Measurements from ENCODE around the gene ARAP1.

ARAP1 gene

DNA sequence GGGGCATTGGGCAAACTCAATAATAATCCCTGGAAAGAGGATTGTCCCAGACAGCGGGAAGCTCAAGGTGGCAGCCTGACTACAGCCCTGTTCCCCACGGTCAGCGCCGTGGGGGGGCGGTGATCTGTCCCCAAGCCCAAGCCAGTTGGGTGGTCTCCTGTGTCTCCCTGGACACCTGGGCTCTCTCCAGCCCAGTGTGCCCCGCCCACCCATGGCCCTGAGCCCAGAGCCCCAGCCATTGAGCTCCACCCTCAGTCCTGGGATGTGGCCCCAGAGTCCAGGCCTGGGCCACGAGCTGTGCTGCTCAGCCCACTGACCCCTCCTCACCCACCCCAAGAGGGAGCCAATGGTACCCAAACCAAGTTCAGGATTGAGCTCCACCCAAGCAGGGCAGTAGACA lies 50.1 kb downstream of the ARAP1 start:
- DNase-seq, result no peak

GRCh38 chr11:72701466-72701865 lies 50.7 kb downstream of the ARAP1 start:
- no peak for DNase-seq

- peak; percentile 62 for DNase-seq
These were observed 52.1 kb downstream of the ARAP1 start for GRCh38 chr11:72700146-72700545.

- DNase-seq, result no peak
These were observed 54.4 kb downstream of the ARAP1 start for GRCh38 chr11:72697814-72698213.

DNA sequence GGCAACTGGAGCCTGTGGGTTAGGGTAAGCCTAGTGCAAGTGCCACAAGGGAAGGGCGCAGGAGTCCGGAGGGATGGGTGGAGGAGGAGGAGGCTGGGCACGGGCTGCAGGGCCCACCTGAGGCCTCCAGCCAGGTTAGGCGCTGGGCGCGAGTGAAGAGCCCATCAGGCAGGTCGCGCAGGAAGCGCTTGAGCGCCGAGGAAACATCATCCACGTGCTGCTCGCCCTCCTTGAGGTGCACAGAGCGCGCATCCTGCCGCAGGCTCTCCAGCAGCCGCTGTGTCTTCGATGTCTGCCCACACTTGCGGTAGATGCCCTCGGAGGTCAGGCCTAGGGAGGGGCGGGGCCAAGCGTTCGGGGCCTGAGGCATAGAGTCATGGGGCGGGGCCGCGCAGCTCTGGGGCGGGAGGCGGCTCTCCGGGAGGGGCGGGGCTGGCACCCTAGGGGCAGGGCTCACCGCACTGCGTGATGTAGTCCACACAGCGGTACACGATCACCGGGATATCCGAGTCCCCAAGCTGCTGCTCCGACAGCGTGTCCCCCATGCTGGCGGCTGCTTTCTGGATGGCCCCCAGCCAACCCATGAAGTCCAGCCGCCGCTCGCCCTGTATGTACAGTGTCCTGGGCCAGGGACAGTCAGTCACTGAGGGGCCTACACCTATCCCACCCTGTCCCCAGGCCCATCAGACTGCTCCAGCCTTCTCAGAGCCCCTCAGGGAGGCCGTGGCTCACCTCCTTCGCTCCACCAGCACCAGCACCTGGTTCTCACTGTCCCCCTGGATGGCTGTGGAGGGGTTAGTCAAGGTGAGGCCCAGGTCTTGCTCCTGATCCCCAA lies 55.1 kb downstream of the ARAP1 start:
- peak; percentile 79 for DNase-seq

GRCh38 chr11:72695354-72695753 lies 56.9 kb downstream of the ARAP1 start:
- DNase-seq, result no peak

GRCh38 chr11:72693271-72693968 lies 58.8 kb downstream of the ARAP1 start:
- DNase-seq, result no peak

DNA sequence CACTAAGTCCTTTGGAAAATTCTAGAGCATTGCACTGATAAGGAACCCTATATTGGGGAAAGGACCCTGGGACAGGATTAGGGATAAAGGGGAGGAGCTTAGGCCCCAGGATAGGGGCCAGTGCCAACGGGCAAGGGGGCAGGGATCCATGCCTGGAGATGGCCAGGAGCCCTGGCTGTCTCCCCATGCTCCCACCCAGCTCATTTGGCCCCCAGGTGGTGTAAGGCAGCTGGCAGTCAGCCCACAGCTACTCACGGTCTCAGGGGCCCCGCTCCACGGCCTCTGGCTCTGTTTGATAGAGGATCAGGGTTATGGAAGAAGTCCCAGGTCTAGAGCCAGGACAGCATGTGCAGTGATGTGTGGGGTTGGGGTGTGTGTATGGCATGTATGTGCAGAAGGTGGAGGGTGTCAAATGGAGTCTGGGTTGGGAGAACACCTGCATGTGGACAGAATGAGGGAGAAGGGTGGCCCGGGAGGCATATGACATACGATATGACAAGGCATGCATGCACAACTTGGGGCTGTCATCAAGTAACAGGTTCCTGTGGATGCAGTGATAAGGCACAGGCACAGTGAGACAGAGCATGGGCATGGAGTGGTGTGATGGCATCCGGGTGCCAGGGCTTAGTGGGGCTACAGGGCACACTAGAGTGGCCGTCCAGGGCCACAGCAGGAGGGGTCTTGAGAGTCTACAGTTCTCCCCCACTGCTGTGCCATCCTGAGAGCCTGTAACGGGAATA lies 59.5 kb downstream of the ARAP1 start:
- no peak for DNase-seq

GRCh38 chr11:72690166-72690565 lies 62.0 kb downstream of the ARAP1 start:
- DNase-seq, result no peak

GRCh38 chr11:72688929-72689328 lies 63.3 kb downstream of the ARAP1 start:
- no peak for DNase-seq

DNA sequence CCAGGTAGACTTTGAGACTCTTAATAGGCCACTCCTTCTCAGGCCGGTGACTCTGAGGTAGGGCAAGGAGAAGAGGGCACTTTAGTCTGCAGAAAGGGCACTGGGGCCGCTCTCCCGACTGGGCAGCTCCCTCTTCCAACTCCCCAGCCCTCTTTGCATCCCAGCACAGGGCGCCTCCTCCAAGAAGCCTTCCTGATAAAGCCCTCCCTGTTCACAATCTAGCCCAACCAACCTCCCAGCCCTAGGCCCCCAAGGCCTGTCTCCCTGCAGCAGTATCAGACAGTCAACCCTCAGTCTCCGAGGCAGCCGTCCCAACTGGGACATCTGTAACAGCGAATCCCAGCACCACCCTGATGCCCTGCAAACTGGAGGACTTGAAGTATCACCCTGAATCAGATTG lies 63.7 kb downstream of the ARAP1 start:
- no peak for DNase-seq

- DNase-seq, result no peak
These were observed 64.9 kb downstream of the ARAP1 start for GRCh38 chr11:72687326-72687725.

GRCh38 chr11:72686639-72687220 lies 65.5 kb downstream of the ARAP1 start:
- DNase-seq, result no peak

DNA sequence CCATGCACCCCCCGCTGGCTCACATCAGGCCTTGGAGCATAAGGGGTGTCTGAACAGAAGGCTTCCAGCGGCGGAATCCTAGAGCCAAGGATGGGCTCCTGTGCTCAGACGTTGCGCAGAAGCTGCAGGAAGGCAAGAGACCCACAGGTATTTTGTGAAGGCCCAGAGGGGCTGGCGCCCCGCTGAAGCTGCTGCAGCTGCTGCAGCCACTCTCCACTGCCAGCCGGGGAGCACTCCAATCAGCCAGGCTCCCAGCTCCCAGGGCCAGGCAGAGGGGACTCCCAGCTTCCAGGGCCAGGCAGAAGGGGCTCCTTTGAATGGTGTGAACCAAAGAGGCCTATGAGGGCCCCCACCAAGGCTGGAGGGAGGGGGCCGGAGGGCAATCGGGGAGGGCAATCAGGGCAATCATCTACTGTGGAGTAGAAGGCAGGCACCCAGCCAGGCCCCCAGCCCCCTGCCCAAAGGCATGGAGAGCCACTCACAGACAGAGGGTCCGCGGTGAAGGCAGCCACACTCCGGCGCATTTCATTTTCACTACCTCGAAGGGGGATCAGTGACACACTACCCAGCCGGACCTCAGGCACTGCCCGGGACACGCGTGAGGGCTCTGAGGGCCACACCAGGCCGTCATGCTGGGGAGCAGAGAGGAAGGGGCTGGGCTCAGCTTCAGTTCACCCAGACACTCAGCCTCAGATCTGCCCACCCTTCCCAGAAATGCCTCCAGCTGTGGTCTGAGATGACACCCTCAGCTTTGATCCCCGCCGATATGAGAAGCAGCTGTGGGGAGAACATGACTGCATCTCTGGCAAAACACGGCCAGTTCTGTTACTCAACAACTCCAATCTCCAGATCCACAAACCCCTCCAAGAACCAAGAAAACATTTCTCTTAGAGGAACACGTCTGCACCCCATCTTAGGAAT lies 66.4 kb downstream of the ARAP1 start:
- DNase-seq, result no peak

- peak; percentile 93 for DNase-seq
These were observed 67.8 kb downstream of the ARAP1 start for GRCh38 chr11:72684236-72684912.

- peak; percentile 89 for DNase-seq
These were observed 68.4 kb downstream of the ARAP1 start for GRCh38 chr11:72683782-72684200.

DNA sequence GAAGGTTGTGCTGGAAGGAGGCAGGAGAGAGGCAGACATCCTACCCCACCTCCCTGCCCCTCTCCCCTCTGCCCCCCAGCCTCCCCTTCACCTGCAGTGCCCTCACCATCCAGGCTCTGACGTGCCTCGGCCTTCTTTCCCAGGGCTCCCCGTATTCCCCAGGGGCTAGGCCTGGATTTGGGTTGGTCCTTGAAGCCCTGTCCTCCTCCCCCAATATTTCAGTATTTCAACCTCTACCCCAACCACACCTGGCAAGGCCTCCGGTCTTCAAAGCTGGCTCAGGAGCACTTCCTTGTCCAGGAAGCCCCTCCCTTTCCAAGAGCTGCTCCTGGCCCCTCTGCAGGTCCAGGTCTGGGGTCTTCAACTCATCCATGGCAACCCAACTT lies 69.4 kb downstream of the ARAP1 start:
- no peak for DNase-seq

DNA sequence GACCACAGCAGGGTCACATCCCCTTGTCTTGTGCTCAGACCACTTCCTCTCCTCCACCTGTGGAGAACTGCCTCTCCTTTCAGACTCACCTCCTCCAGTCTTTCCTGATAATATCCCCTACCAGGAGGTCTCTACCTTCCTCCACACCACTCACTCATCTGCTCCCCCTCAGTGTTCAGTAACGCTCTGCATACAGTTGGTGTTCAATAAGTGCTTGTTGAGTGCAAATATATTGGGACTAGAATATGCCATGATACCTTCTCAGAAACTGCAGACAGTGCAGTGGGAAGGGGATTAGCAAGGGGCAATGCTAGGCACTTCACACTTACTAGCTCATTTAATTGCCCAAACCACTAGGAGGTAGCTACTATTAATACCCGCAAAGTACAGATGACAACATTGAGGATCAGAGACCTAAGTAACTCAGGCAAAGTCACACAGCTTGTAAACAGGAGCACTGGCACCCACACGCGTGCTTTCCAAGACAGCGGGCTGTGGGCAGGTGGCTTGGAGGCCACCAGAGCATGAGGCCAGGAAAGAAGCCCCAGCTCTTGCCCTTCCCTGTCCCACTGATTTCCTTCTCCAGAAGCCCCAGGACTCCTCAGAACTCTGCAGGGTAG lies 69.9 kb downstream of the ARAP1 start:
- DNase-seq, result no peak

DNA sequence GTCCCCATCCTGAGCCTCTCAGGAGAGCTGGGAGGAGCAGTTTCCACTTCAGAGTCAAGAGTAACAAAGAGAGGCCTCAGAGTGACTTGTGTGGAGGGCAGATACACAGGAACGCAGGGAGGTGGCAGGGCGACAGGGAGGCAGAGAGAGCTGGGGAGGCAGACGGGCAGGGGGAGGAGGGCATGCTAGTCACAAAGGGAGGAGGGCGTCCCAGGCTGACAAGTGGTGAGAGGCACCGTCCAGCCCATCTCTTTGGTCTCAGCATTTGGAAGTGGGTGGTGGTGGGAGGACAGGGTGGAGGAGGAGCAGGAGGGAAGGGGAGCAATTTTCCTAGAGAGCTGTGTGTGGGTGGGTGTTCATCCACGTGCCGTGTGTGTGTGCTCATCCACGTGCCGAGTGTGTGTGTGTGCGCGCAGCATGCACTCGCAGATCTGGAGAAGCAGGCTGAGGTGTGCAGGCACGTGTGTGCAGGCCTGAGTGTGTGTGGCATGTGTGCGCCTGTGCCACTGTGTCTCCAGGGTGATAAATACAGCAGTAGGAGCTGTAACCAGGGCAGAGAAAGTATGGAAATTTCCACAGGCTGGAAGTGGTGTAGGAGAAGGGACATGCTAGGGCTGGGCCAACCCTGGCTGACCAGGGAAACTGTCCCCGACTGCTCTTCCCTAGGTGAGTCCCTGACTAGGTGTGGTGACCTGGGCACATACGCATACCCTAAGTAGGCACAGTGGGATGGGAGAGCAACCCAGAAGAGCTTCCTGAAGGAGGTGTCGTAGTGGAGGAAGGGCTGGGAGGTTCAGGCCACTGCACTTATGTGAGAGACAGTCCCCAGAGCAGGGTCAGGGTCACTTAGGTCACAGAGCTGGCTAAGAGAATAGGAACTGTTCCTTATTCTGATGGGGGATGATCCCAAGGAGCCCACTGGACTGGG lies 70.7 kb downstream of the ARAP1 start:
- no peak for DNase-seq

- no peak for DNase-seq
These were observed 71.5 kb downstream of the ARAP1 start for GRCh38 chr11:72680624-72681158.
